Chondrocyte (in vitro differentiated cells): ENCODE data around the gene SLC9A3. TPM values are rescaled to one million over a fixed set of nuclear protein-coding genes. Genes with fewer than 3 reads are reported as not detected.
A peak's percentile ranks its signal among the peaks of the same experiment; 100 is the strongest.
"Not testable (repeated sequence)": the region's sequence is repeated elsewhere in the genome, so short reads cannot be mapped to it uniquely, and the experiment has no call there.

Experiments used
- DNase-seq: peaks from one replicate; pipeline ENCODE4 v3.0.0; 2021; ENCODE audit warnings: mixed read lengths, low spot score
- H3K27ac Mint-ChIP-seq: one replicate; pipeline ENCODE4 v1.8.0; 2021; ENCODE audit warnings: mild to moderate bottlenecking, moderate library complexity, mixed read lengths; ENCODE audit not compliant: unreplicated experiment
- H3K27me3 Mint-ChIP-seq: 2 replicates; pipeline ENCODE4 v1.8.0; 2021; ENCODE audit warnings: low read depth, mixed read lengths
- H3K36me3 Mint-ChIP-seq: 2 replicates; pipeline ENCODE4 v1.8.0; 2021; ENCODE audit warnings: low read depth, mixed read lengths
- H3K4me1 Mint-ChIP-seq: 2 replicates; pipeline ENCODE4 v1.8.0; 2021; ENCODE audit warnings: low read depth, mild to moderate bottlenecking, mixed read lengths
- H3K4me3 Mint-ChIP-seq: one replicate; pipeline ENCODE4 v1.8.0; 2021; ENCODE audit warnings: mild to moderate bottlenecking, moderate library complexity, mixed read lengths; ENCODE audit not compliant: unreplicated experiment
- H3K9me3 Mint-ChIP-seq: 2 replicates; pipeline ENCODE4 v1.8.0; 2021; ENCODE audit warnings: low read depth, mixed read lengths
- CTCF ChIP-seq: fragments of 200-600 bp; sonication (generic); IDR thresholded peaks from 2 replicates; pipeline ENCODE4 v1.5.0; 2021; ENCODE audit warnings: antibody characterized with exemption, mild to moderate bottlenecking, moderate library complexity
- total RNA-seq: library from RNA; stranded (reverse); gene quantifications from 3 replicates; pipeline ENCODE4 v1.2.1, GENCODE V29; 2021

Gene SLC9A3
- total RNA-seq, 1 donor from 2014 or later = 0.95 TPM

GRCh38 chr5:560792-561166 is 36.5 kb upstream of the SLC9A3 start:
- TF ChIP-seq CTCF = no peak
- no peak overlapping the region for H3K27ac Mint-ChIP-seq
- H3K4me3 Mint-ChIP-seq = no peak overlapping the region
- peaks cover 6% of the 10 kb centered on the region for H3K27me3 Mint-ChIP-seq
- DNase-seq = no peak
- H3K9me3 Mint-ChIP-seq = no peaks in the 10 kb centered on the region
- H3K36me3 Mint-ChIP-seq = no peaks in the 10 kb centered on the region
- H3K4me1 Mint-ChIP-seq = peaks cover under 1% of the 10 kb centered on the region

- no peak overlapping the region for H3K27ac Mint-ChIP-seq
- no peak overlapping the region for H3K4me3 Mint-ChIP-seq
- DNase-seq = no peak
- H3K9me3 Mint-ChIP-seq = no peaks in the 10 kb centered on the region
- no peaks in the 10 kb centered on the region for H3K4me1 Mint-ChIP-seq
- H3K36me3 Mint-ChIP-seq = no peaks in the 10 kb centered on the region
- no peak for TF ChIP-seq CTCF
- H3K27me3 Mint-ChIP-seq = peaks cover 6% of the 10 kb centered on the region
These were observed 34.7 kb upstream of the SLC9A3 start for GRCh38 chr5:558871-559503.

- no peak for TF ChIP-seq CTCF
- peaks cover 6% of the 10 kb centered on the region for H3K27me3 Mint-ChIP-seq
- H3K9me3 Mint-ChIP-seq = no peaks in the 10 kb centered on the region
- no peak overlapping the region for H3K4me3 Mint-ChIP-seq
- H3K4me1 Mint-ChIP-seq = no peaks in the 10 kb centered on the region
- H3K36me3 Mint-ChIP-seq = no peaks in the 10 kb centered on the region
- no peak overlapping the region for H3K27ac Mint-ChIP-seq
- DNase-seq = no peak
These were observed 34.1 kb upstream of the SLC9A3 start for GRCh38 chr5:558326-558725.

- not testable (repeated sequence) for H3K36me3 Mint-ChIP-seq, H3K27me3 Mint-ChIP-seq, H3K4me3 Mint-ChIP-seq, H3K4me1 Mint-ChIP-seq, H3K9me3 Mint-ChIP-seq, H3K27ac Mint-ChIP-seq, DNase-seq
These were observed 33.7 kb upstream of the SLC9A3 start for GRCh38 chr5:557917-558316.

- Mint-ChIP-seq H3K36me3 (no peaks in the 10 kb centered on the region), H3K27ac (no peak overlapping the region), H3K9me3 (no peaks in the 10 kb centered on the region), H3K27me3 (peaks cover 6% of the 10 kb centered on the region), H3K4me1 (no peaks in the 10 kb centered on the region), H3K4me3 (no peak overlapping the region)
- no peak for TF ChIP-seq CTCF
- no peak for DNase-seq
These were observed 32.7 kb upstream of the SLC9A3 start for GRCh38 chr5:556909-557441.

GRCh38 chr5:555058-555623 is 30.9 kb upstream of the SLC9A3 start:
- peaks cover 2% of the 10 kb centered on the region for H3K36me3 Mint-ChIP-seq
- no peak overlapping the region for H3K27ac Mint-ChIP-seq
- no peak overlapping the region for H3K4me3 Mint-ChIP-seq
- peaks cover 6% of the 10 kb centered on the region for H3K9me3 Mint-ChIP-seq
- no peak for TF ChIP-seq CTCF
- no peaks in the 10 kb centered on the region for H3K4me1 Mint-ChIP-seq
- peaks cover 13% of the 10 kb centered on the region for H3K27me3 Mint-ChIP-seq
- peak; percentile 87 for DNase-seq
